IMR-90 (cell line): Measurements from ENCODE around the gene CAMTA1. TPM values are rescaled to one million over a fixed set of nuclear protein-coding genes. Genes with fewer than 3 reads are reported as not detected.

ENCODE experiments used
- ATAC-seq: fragments of 200-7000 bp; cut with Tn5 transposase; 2 replicates; pipeline ENCODE4 v1.9.1; 2020; ENCODE audit warnings: low read depth, mild to moderate bottlenecking, moderate library complexity
- BruUV-seq: library from RNA; stranded (reverse); fragments of 400-500 nt; replicated peaks from 2 replicates; lab custom pipeline; 2021; lab: Mats Ljungman, UMichigan
- CTCF ChIA-PET: fragments of 300-600 bp; formaldehyde crosslinking; extraction: SDS; loops from one replicate; lab custom pipeline; 2021; ENCODE audit warnings: antibody characterized with exemption; lab: Yijun Ruan, JAX
- POLR2A ChIA-PET: fragments of 300-600 bp; sonication (Branson Sonifier 250); formaldehyde crosslinking; loops from one replicate; lab custom pipeline; 2022; ENCODE audit warnings: antibody characterized with exemption; ENCODE audit not compliant: unreplicated experiment; lab: Charles Lee
- DNase-seq: peaks from one replicate; pipeline ENCODE4 v3.0.0; 2013
- H2AFZ ChIP-seq: replicated peaks from 2 replicates; pipeline ENCODE3; 2013; ENCODE audit warnings: low read length, mild to moderate bottlenecking; ENCODE audit not compliant: poor library complexity
- H2AK5ac ChIP-seq: 2 replicates; pipeline ENCODE4 v1.6.1; 2013; ENCODE audit warnings: low read depth, low read length, inconsistent platforms
- H2AK9ac ChIP-seq: replicated peaks from 2 replicates; pipeline ENCODE3; 2013; ENCODE audit warnings: mild to moderate bottlenecking, low read depth, low read length, moderate library complexity; ENCODE audit not compliant: poor library complexity
- H2BK120ac ChIP-seq: 2 replicates; pipeline ENCODE4 v1.6.1; 2013; ENCODE audit warnings: low read depth, low read length, inconsistent platforms
- H2BK15ac ChIP-seq: 3 replicates; pipeline ENCODE4 v1.6.1; 2013; ENCODE audit warnings: low read depth, low read length, inconsistent platforms
- H2BK20ac ChIP-seq: 2 replicates; pipeline ENCODE4 v1.6.1; 2013; ENCODE audit warnings: low read depth, mild to moderate bottlenecking, inconsistent platforms, low read length, moderate library complexity
- H2BK5ac ChIP-seq: 2 replicates; pipeline ENCODE4 v1.6.1; 2013; ENCODE audit warnings: mild to moderate bottlenecking, low read depth, low read length, inconsistent platforms; ENCODE audit not compliant: poor library complexity, severe bottlenecking
- H3K14ac ChIP-seq: replicated peaks from 2 replicates; pipeline ENCODE4 v1.6.1; 2013; ENCODE audit warnings: low read depth, low read length, inconsistent platforms
- H3K18ac ChIP-seq: 2 replicates; pipeline ENCODE4 v1.6.1; 2013; ENCODE audit warnings: low read depth, low read length, control low read depth
- H3K23ac ChIP-seq: 2 replicates; pipeline ENCODE4 v1.6.1; 2013; ENCODE audit warnings: low read depth, low read length, inconsistent platforms
- H3K27ac ChIP-seq: 2 replicates; pipeline ENCODE4 v1.5.1; 2013; ENCODE audit warnings: mild to moderate bottlenecking, control low read depth, low read length; ENCODE audit not compliant: insufficient read depth
- H3K27me3 ChIP-seq: 2 replicates; pipeline ENCODE4 v1.6.1; 2013; ENCODE audit warnings: low read length; ENCODE audit not compliant: control insufficient read depth, insufficient read depth
- H3K36me3 ChIP-seq: 2 replicates; pipeline ENCODE4 v1.6.1; 2013; ENCODE audit warnings: low read length, mixed read lengths; ENCODE audit not compliant: control insufficient read depth, insufficient read depth
- H3K4ac ChIP-seq: 2 replicates; pipeline ENCODE4 v1.6.1; 2013; ENCODE audit warnings: low read depth, low read length, inconsistent platforms
- H3K4me1 ChIP-seq: 2 replicates; pipeline ENCODE4 v1.6.1; 2013; ENCODE audit warnings: low read length, mixed read lengths; ENCODE audit not compliant: control insufficient read depth, insufficient read depth
- H3K4me2 ChIP-seq: 2 replicates; pipeline ENCODE4 v1.6.1; 2013; ENCODE audit warnings: low read depth, mild to moderate bottlenecking, control low read depth, low read length, moderate library complexity
- H3K4me3 ChIP-seq: 2 replicates; pipeline ENCODE4 v1.5.1; 2013; ENCODE audit warnings: low read depth, mild to moderate bottlenecking, control low read depth, low read length, moderate library complexity; ENCODE audit not compliant: insufficient read depth
- H3K56ac ChIP-seq: 2 replicates; pipeline ENCODE4 v1.6.1; 2013; ENCODE audit warnings: low read length, inconsistent platforms; ENCODE audit not compliant: insufficient read depth; ENCODE audit errors: extremely low read depth
- H3K79me1 ChIP-seq, 2 experiments: 2 replicates each; pipeline ENCODE4 v1.6.1; 2013; ENCODE audit warnings: low read length in 2 of 2, inconsistent platforms in 1 of 2, low read depth in 1 of 2
- H3K9ac ChIP-seq: 2 replicates; pipeline ENCODE4 v1.6.1; 2013; ENCODE audit warnings: low read depth, low read length, control low read depth
- H3K9me1 ChIP-seq: 2 replicates; pipeline ENCODE4 v1.6.1; 2013; ENCODE audit warnings: low read length, inconsistent platforms; ENCODE audit not compliant: insufficient read depth
- H3K9me3 ChIP-seq: 2 replicates; pipeline ENCODE4 v1.6.1; 2013; ENCODE audit warnings: low read length; ENCODE audit not compliant: control insufficient read depth, insufficient read depth
- H4K20me1 ChIP-seq: 2 replicates; pipeline ENCODE4 v1.6.1; 2013; ENCODE audit warnings: low read length, inconsistent platforms; ENCODE audit not compliant: insufficient read depth
- H4K5ac ChIP-seq: 2 replicates; pipeline ENCODE4 v1.6.1; 2013; ENCODE audit warnings: mild to moderate bottlenecking, low read depth, low read length, control low read depth
- H4K8ac ChIP-seq, 2 experiments: 2 replicates each; pipeline ENCODE4 v1.6.1; 2013; ENCODE audit warnings: low read depth in 2 of 2, low read length in 2 of 2, control low read depth in 1 of 2, inconsistent platforms in 1 of 2
- H4K91ac ChIP-seq: 2 replicates; pipeline ENCODE4 v1.6.1; 2013; ENCODE audit warnings: low read depth, low read length, inconsistent platforms; ENCODE audit not compliant: insufficient read depth
- BHLHE40 ChIP-seq: fragments of 150-350 bp; IDR thresholded peaks from 2 replicates; pipeline ENCODE4 v1.6.1; 2016; ENCODE audit warnings: mild to moderate bottlenecking, low read depth, low read length
- CEBPB ChIP-seq: IDR thresholded peaks from 2 replicates; pipeline ENCODE4 v1.6.1; 2012; ENCODE audit warnings: low read depth, low read length, improper control_type of control experiment
- CTCF ChIP-seq: conservative IDR thresholded peaks from 2 replicates; pipeline ENCODE4 v1.5.1; 2012; ENCODE audit warnings: mild to moderate bottlenecking, low read depth, low read length, improper control_type of control experiment
- FOS ChIP-seq: fragments of 150-350 bp; IDR thresholded peaks from 2 replicates; pipeline ENCODE4 v1.6.1; 2016; ENCODE audit warnings: low read depth, low read length
- MAFK ChIP-seq: IDR thresholded peaks from 2 replicates; pipeline ENCODE4 v1.6.1; 2012; ENCODE audit warnings: low read depth, low read length, improper control_type of control experiment
- MAZ ChIP-seq: IDR thresholded peaks from 2 replicates; pipeline ENCODE4 v1.6.1; 2012; ENCODE audit warnings: low read depth, mild to moderate bottlenecking, low read length, improper control_type of control experiment, moderate library complexity, borderline replicate concordance
- MXI1 ChIP-seq: IDR thresholded peaks from 2 replicates; pipeline ENCODE4 v1.6.1; 2012; ENCODE audit warnings: low read depth, mild to moderate bottlenecking, low read length, moderate library complexity, borderline replicate concordance
- POLR2A ChIP-seq: IDR thresholded peaks from 2 replicates; pipeline ENCODE4 v1.6.1; 2012; ENCODE audit warnings: mild to moderate bottlenecking, low read depth, low read length
- RCOR1 ChIP-seq: IDR thresholded peaks from 2 replicates; pipeline ENCODE4 v1.6.1; 2012; ENCODE audit warnings: mild to moderate bottlenecking, low read length, improper control_type of control experiment; ENCODE audit not compliant: insufficient replicate concordance
- USF2 ChIP-seq: fragments of 150-350 bp; IDR thresholded peaks from 2 replicates; pipeline ENCODE4 v1.6.1; 2017; ENCODE audit warnings: mild to moderate bottlenecking, antibody characterized with exemption, low read length, low read depth
- WGBS, 2 experiments: methylation state at CpG; one replicate each; pipeline versions ENCODE4 v1.1.5 to v1.1.7; 2013; ENCODE audit warnings: missing lambda C conversion rate in 2 of 2; ENCODE audit not compliant: insufficient read length in 1 of 2; ENCODE audit errors: extremely low coverage in 2 of 2; 5-methylcytosine and 5-hydroxymethylcytosine counted together
- dilution Hi-C: fragments of 300-500 bp; cut with HindIII; formaldehyde crosslinking; loops from one replicate; pipeline ENCODE4 v1.14.3; 2018; ENCODE audit warnings: low sequenced_read_pairs; ENCODE audit not compliant: unreplicated experiment
- in situ Hi-C: fragments of 300-500 bp; cut with MboI; formaldehyde crosslinking; loops from 3 replicates; pipeline ENCODE4 v1.14.3; 2019; ENCODE audit warnings: low sequenced_read_pairs, inconsistent platforms, mixed read lengths
- intact Hi-C: fragments of 100-400 bp; cut with micrococcal nuclease; formaldehyde crosslinking; loops from 2 replicates; pipeline ENCODE4 v1.10.0; 2022
- polyA plus RNA-seq, 3 experiments: library from polyadenylated mRNA; depleted of rRNA; stranded (reverse); fragments of >200 nt; gene quantifications; 2 replicates each; pipeline ENCODE4 v1.2.3, GENCODE V29; 2012; ENCODE audit warnings: low replicate concordance in 1 of 3
- total RNA-seq: library from RNA; depleted of rRNA; stranded (reverse); fragments of >200 nt; gene quantifications from 2 replicates; pipeline ENCODE4 v1.2.3, GENCODE V29; 2012

CAMTA1 gene
- total and polyA plus RNA-seq, 2 of the 4 experiments (the other 2 are of a cell fraction), result 35.5 to 74.3 TPM

GRCh38 chr1:7442036-7442435, 656.8 kb downstream of the CAMTA1 start:
- no peaks in the 10 kb centered on the region for H3K79me1 ChIP-seq
- no peak overlapping the region for H4K8ac ChIP-seq
- no peak overlapping the region for H2AK5ac ChIP-seq
- no peak overlapping the region for H3K27ac ChIP-seq
- H3K14ac ChIP-seq, result no peak overlapping the region
- intact Hi-C loops (no loop called here), dilution Hi-C loops (no loop called here), in situ Hi-C loops (no loop called here)
- no peak overlapping the region for H2BK15ac ChIP-seq
- BruUV-seq, result no TSS peak
- 87% methylated on average over 4 of the region's 9 CpGs; no CpG with 5 or more reads in 1 of the 2 experiments for WGBS, 2 experiments
- H3K27me3 ChIP-seq, result no peaks in the 10 kb centered on the region
- no peak overlapping the region for H3K56ac ChIP-seq
- ChIA-PET CTCF (no interaction called here), POLR2A (no interaction called here)
- H3K36me3 ChIP-seq, result no peaks in the 10 kb centered on the region
- no peaks in the 10 kb centered on the region for H3K9me3 ChIP-seq
- no peaks in the 10 kb centered on the region for H3K4me1 ChIP-seq
- no peak overlapping the region for H3K18ac ChIP-seq
- H3K9me1 ChIP-seq, result no peaks in the 10 kb centered on the region
- no peak overlapping the region for H4K91ac ChIP-seq
- H4K5ac ChIP-seq, result no peak overlapping the region
- H3K4me2 ChIP-seq, result no peak overlapping the region
- no peak overlapping the region for H2BK5ac ChIP-seq
- no peaks in the 10 kb centered on the region; the same call in 1 of the 2 replicates for H4K20me1 ChIP-seq
- no peak overlapping the region for H2AFZ ChIP-seq
- no peak overlapping the region for H2AK9ac ChIP-seq
- no peak overlapping the region for H3K23ac ChIP-seq
- DNase-seq (no peak), ATAC-seq (no peak)
- H2BK20ac ChIP-seq, result no peak overlapping the region
- H3K9ac ChIP-seq, result no peak overlapping the region
- no peak overlapping the region for H3K4me3 ChIP-seq
- H2BK120ac ChIP-seq, result no peak overlapping the region
- H3K4ac ChIP-seq, result no peak overlapping the region
- no peak for TF ChIP-seq BHLHE40
- TF ChIP-seq POLR2A, result no peak
- TF ChIP-seq RCOR1, result no peak
- TF ChIP-seq MAZ, result no peak
- no peak for TF ChIP-seq MAFK
- TF ChIP-seq CEBPB, result no peak
- TF ChIP-seq USF2, result no peak
- TF ChIP-seq MXI1, result no peak
- no peak for TF ChIP-seq FOS
- no peak for TF ChIP-seq CTCF
